Measurements from ENCODE around the gene LRRC23. TPM values are rescaled to one million over a fixed set of nuclear protein-coding genes. Genes with fewer than 3 reads are reported as not detected.

The LRRC23 gene
- total and polyA plus RNA-seq, 7 donors: 5.3 to 21.0 (median 12.2) TPM

- peaks cover 0 to 15% (median 0%) of the 10 kb centered on the region in 4 donors for H3K36me3 ChIP-seq
- peak; percentile 60 for DNase-seq
- 91 to 95% methylated on average over 4 of the region's 4 CpGs for WGBS, 2 donors
- intact Hi-C loops (cut with DNase I): loop anchor here (5.0 kb wide), 1 partner anchor 37 kb away; the partner anchor contains the start of gene SPSB2
- H3K4me1 ChIP-seq: peaks cover 0 to 19% (median 15%) of the 10 kb centered on the region in 4 donors
- no peaks in the 10 kb centered on the region for H3K27me3 ChIP-seq
- H3K27ac ChIP-seq: no peak overlapping the region
- H3K4me3 ChIP-seq: no peak overlapping the region
- no peaks in the 10 kb centered on the region for H3K9me3 ChIP-seq
- TF ChIP-seq CTCF (IDR thresholded peaks at IDR 0.05) (no peak), POLR2AphosphoS5 (IDR thresholded peaks at IDR 0.05) (no peak), EP300 (IDR thresholded peaks at IDR 0.05) (no peak), POLR2A (IDR thresholded peaks at IDR 0.05) (no peak)
These were observed 5.0 kb downstream of the LRRC23 start for GRCh38 chr12:6909421-6910145.

DNA sequence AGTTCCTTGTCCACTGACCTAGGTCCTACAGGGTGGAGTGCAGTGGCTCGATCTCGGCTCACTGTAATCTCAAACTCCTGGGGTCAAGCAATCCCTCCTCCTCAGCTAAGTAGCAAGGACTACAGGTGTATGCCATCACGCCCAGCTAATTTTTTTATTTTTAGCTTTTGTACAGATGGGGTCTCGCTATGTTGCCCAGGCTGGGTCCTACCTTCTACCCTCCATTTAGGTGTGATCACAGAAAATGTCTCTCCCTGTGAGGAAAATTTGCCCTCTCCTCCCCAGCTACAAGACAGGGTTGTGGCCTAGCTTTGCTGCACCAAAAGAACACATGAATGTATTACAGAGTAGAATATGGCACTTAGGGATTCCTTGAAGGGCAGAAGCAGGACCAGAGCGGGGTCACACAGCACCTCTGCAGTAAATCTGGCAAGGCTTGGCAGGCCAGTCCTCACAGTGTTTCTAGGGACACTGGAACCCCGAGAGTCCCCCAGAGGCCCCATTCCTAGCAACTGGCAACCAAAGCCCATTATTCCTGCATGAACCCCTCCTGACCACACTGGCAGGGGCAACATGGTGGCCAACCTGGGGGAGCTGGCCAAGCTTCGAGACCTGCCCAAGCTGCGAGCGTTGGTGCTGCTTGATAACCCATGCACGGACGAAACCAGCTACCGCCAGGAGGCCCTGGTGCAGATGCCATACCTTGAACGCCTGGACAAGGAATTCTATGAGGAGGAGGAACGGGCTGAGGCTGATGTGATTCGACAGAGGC, 7.7 kb downstream of the LRRC23 start:
- DNase-seq: no peak

GRCh38 chr12:6914246-6914946, 9.8 kb downstream of the LRRC23 start, which contains the start of gene ENO2:
TSS of gene ENO2 (plus strand) at chr12:6914580. CDS start at chr12:6915833, 1,253 bp downstream.
- intact Hi-C loops (cut with DNase I): no loop called here
- no peaks in the 10 kb centered on the region for H3K27me3 ChIP-seq
- peak within 1 kb of the TSS; percentile 83 to 92 (median 90) for H3K27ac ChIP-seq
- H3K4me1 ChIP-seq: peaks cover 0 to 25% (median 22%) of the 10 kb centered on the region in 4 donors
- WGBS, 2 donors: 0 to 1% methylated on average over 68 of the region's 68 CpGs
- peak within 1 kb of the TSS; percentile 79 to 90 (median 86) for H3K4me3 ChIP-seq
- no peaks in the 10 kb centered on the region for H3K9me3 ChIP-seq
- TF ChIP-seq POLR2AphosphoS5 (IDR thresholded peaks at IDR 0.05): peak; percentile 44 to 75 (median 61)
- TF ChIP-seq CTCF (IDR thresholded peaks at IDR 0.05): no peak
- peak; percentile 94 for DNase-seq
- H3K36me3 ChIP-seq: peaks cover 0 to 27% (median 2%) of the 10 kb centered on the region in 4 donors

More for the DNA sequence above, 7.7 kb downstream of the LRRC23 start:
- H3K4me1 ChIP-seq: peaks cover 0 to 25% (median 22%) of the 10 kb centered on the region in 4 donors
- no peak overlapping the region for H3K27ac ChIP-seq
- 85 to 93% methylated on average over 15 of the region's 15 CpGs for WGBS, 2 donors
- no peaks in the 10 kb centered on the region for H3K27me3 ChIP-seq
- peaks cover 0 to 15% (median 2%) of the 10 kb centered on the region in 4 donors for H3K36me3 ChIP-seq
- H3K9me3 ChIP-seq: no peaks in the 10 kb centered on the region
- no peak overlapping the region for H3K4me3 ChIP-seq
- TF ChIP-seq POLR2A (IDR thresholded peaks at IDR 0.05) (no peak), CTCF (IDR thresholded peaks at IDR 0.05) (no peak), POLR2AphosphoS5 (IDR thresholded peaks at IDR 0.05) (no peak), EP300 (IDR thresholded peaks at IDR 0.05) (no peak)
- intact Hi-C loops (cut with DNase I): no loop called here

- peak; percentile 67 for DNase-seq
- H3K9me3 ChIP-seq: no peaks in the 10 kb centered on the region
- H3K27ac ChIP-seq: peak overlapping the region; percentile 83 to 92 (median 90)
- peaks cover 0 to 33% (median 4%) of the 10 kb centered on the region in 4 donors for H3K36me3 ChIP-seq
- peaks cover 0 to 25% (median 22%) of the 10 kb centered on the region in 4 donors for H3K4me1 ChIP-seq
- TF ChIP-seq POLR2A (IDR thresholded peaks at IDR 0.05) (no peak), POLR2AphosphoS5 (IDR thresholded peaks at IDR 0.05) (no peak), EP300 (IDR thresholded peaks at IDR 0.05) (no peak), CTCF (IDR thresholded peaks at IDR 0.05) (no peak)
- intact Hi-C loops (cut with DNase I): no loop called here
- peak overlapping the region; percentile 79 to 90 (median 86) for H3K4me3 ChIP-seq
- no peaks in the 10 kb centered on the region for H3K27me3 ChIP-seq
- WGBS, 2 donors: 13 to 27% methylated on average over 29 of the region's 29 CpGs
These were observed 10.5 kb downstream of the LRRC23 start for GRCh38 chr12:6914947-6915788.

Measured in sigmoid colon (tissue), 7 donors.